ENCODE data around the gene C8B.

DNA sequence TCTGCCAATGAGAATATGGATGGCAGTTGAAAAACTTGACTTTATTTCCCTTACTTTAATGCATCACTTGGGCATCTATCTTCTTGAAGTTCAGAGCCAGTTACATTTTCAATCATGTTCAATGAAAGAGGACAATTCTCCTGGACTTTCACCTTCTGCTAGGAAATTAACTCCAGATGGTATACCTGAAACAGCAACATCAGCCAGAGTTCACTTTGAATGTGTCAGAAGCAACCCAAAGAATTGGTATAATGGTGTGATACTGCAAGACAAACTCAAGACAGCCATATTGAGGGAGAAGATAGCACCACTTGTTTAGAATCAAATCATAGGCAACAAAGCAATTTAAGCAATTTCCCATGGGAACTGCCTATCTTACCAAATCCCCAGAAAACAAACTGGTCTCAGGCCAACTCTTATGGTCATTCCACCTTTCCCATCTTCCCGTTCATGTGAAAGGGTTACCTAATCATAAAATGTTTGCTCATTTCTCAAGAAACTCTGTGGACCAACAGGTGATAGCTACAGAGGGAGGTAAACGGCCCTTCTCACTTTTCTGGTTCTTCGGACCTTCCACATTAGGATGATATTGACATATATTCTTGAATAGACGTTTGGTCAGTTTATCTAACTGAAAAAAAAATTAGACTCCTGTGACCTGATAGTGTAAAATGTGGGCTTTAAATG is 29.7 kb upstream of the C8B start:
- no peak for TF ChIP-seq CTCF (conservative IDR thresholded peaks at IDR 0.05)
- TF ChIP-seq EZH2 (IDR thresholded peaks at IDR 0.05; ENCODE audit: low read depth) = no peak

All from PC-9 (cell line).